CD14-positive monocyte (primary cell): ENCODE data around the gene ABCG1. TPM values are rescaled to one million over a fixed set of nuclear protein-coding genes. Genes with fewer than 3 reads are reported as not detected.

Experiments used
- DNase-seq, 3 donors: peaks; one replicate each; pipeline ENCODE4 v3.0.0-alpha.2; 2011 to 2022
- H2AFZ ChIP-seq: 2 replicates; pipeline ENCODE4 v1.6.0; 2012; ENCODE audit warnings: mild to moderate bottlenecking, low read depth, low read length, inconsistent platforms; ENCODE audit not compliant: insufficient read depth, poor library complexity, severe bottlenecking
- H3K27ac ChIP-seq, 2 donors: 1 replicate in 1 of 2; 2 replicates in 1 of 2; pipeline ENCODE4 v1.5.1; 2012 to 2013; ENCODE audit warnings: low read length in 2 of 2, control low read depth in 1 of 2, inconsistent platforms in 1 of 2, low read depth in 1 of 2, mild to moderate bottlenecking in 1 of 2
- H3K27me3 ChIP-seq, 2 donors: one replicate each; pipeline versions ENCODE4 v1.6.0 to v1.6.1; 2011 to 2013; ENCODE audit warnings: low read length in 2 of 2; ENCODE audit not compliant: control insufficient read depth in 2 of 2, insufficient read depth in 2 of 2
- H3K36me3 ChIP-seq, 2 donors: replicated peaks in 1 of 2; 1 replicate in 1 of 2; 2 replicates in 1 of 2; pipeline versions ENCODE4 v1.5.1 to v1.6.1; 2012 to 2013; ENCODE audit warnings: low read length in 2 of 2, control low read depth in 1 of 2, inconsistent platforms in 1 of 2, mild to moderate bottlenecking in 1 of 2; ENCODE audit not compliant: insufficient read depth in 2 of 2, control insufficient read depth in 1 of 2
- H3K4me1 ChIP-seq, 2 donors: 1 replicate in 1 of 2; 2 replicates in 1 of 2; pipeline versions ENCODE4 v1.5.1 to v1.6.1; 2012 to 2013; ENCODE audit warnings: low read length in 2 of 2, control low read depth in 1 of 2, inconsistent platforms in 1 of 2, mild to moderate bottlenecking in 1 of 2, moderate library complexity in 1 of 2; ENCODE audit not compliant: insufficient read depth in 2 of 2, control insufficient read depth in 1 of 2
- H3K4me2 ChIP-seq: replicated peaks from 2 replicates; pipeline ENCODE3; 2012; ENCODE audit warnings: low read length, moderate library complexity, mild to moderate bottlenecking; ENCODE audit not compliant: poor library complexity, severe bottlenecking; ENCODE audit errors: extremely low read depth
- H3K4me3 ChIP-seq, 3 experiments: fragments of 200-600 bp in 1 of 3; sonication (generic) in 1 of 3; replicated peaks in 1 of 3; 1 replicate in 2 of 3; 2 replicates in 1 of 3; pipeline ENCODE4 v1.5.1; 2011 to 2013; ENCODE audit warnings: low read length in 3 of 3, mild to moderate bottlenecking in 3 of 3, control low read depth in 2 of 3, low read depth in 2 of 3, inconsistent platforms in 1 of 3, moderate library complexity in 1 of 3
- H3K79me2 ChIP-seq: 2 replicates; pipeline ENCODE4 v1.6.0; 2012; ENCODE audit warnings: mild to moderate bottlenecking, control low read depth, inconsistent platforms, low read length, moderate library complexity; ENCODE audit not compliant: insufficient read depth
- H3K9ac ChIP-seq: 2 replicates; pipeline ENCODE4 v1.6.0; 2017; ENCODE audit warnings: low read length, mild to moderate bottlenecking; ENCODE audit not compliant: insufficient read depth, poor library complexity, severe bottlenecking
- H3K9me3 ChIP-seq, 2 donors: replicated peaks in 1 of 2; 1 replicate in 1 of 2; 2 replicates in 1 of 2; pipeline versions ENCODE4 v1.5.1 to v1.6.1; 2012 to 2013; ENCODE audit warnings: low read length in 2 of 2, control low read depth in 1 of 2; ENCODE audit not compliant: control insufficient read depth in 1 of 2, insufficient read depth in 1 of 2
- H4K20me1 ChIP-seq: 2 replicates; pipeline ENCODE4 v1.6.0; 2012; ENCODE audit warnings: mild to moderate bottlenecking, low read length, control low read depth, moderate library complexity; ENCODE audit not compliant: insufficient read depth
- H3K27ac Mint-ChIP-seq, 7 donors: one replicate each; pipeline ENCODE4 v1.8.0; 2020; ENCODE audit warnings: mild to moderate bottlenecking in 7 of 7, mixed read lengths in 7 of 7, moderate library complexity in 6 of 7, inconsistent platforms in 2 of 7
- H3K27me3 Mint-ChIP-seq, 3 donors: one replicate each; pipeline ENCODE4 v1.8.0; 2021 to 2022; ENCODE audit warnings: low read depth in 3 of 3, mild to moderate bottlenecking in 3 of 3, mixed read lengths in 3 of 3, moderate library complexity in 3 of 3, inconsistent platforms in 1 of 3
- H3K36me3 Mint-ChIP-seq, 2 donors: one replicate each; pipeline ENCODE4 v1.8.0; 2020; ENCODE audit warnings: mixed read lengths in 2 of 2, inconsistent platforms in 1 of 2, mild to moderate bottlenecking in 1 of 2
- H3K4me1 Mint-ChIP-seq: one replicate; pipeline ENCODE4 v1.8.0; 2020; ENCODE audit warnings: mild to moderate bottlenecking, mixed read lengths
- H3K4me3 Mint-ChIP-seq, 2 donors: one replicate each; pipeline ENCODE4 v1.8.0; 2020; ENCODE audit warnings: mild to moderate bottlenecking in 2 of 2, mixed read lengths in 2 of 2, moderate library complexity in 1 of 2
- H3K9me3 Mint-ChIP-seq, 7 donors: one replicate each; pipeline ENCODE4 v1.8.0; 2020 to 2022; ENCODE audit warnings: mixed read lengths in 7 of 7, mild to moderate bottlenecking in 6 of 7, moderate library complexity in 6 of 7, inconsistent platforms in 2 of 7
- CTCF ChIP-seq: fragments of 200-600 bp; IDR thresholded peaks from one replicate; pipeline ENCODE4 v1.8.0; 2022; ENCODE audit warnings: antibody characterized with exemption, mild to moderate bottlenecking
- WGBS: methylation state at CpG from one replicate; pipeline ENCODE4 v1.1.5; 2013; ENCODE audit warnings: missing lambda C conversion rate; ENCODE audit not compliant: insufficient coverage; 5-methylcytosine and 5-hydroxymethylcytosine counted together
- intact Hi-C, 2 donors: fragments of 100-400 bp; cut with micrococcal nuclease; formaldehyde crosslinking; loops; one replicate each; pipeline versions ENCODE4 v1.15.0 to v1.15.1; 2023
- polyA plus RNA-seq, 3 donors: library from polyadenylated mRNA; depleted of rRNA in 1 of 3; unstranded in 2 of 3; stranded (reverse) in 1 of 3; fragments of 300-500 nt in 2 of 3; fragments of >200 nt in 1 of 3; fragmentation: Illumina TruSeq in 2 of 3; gene quantifications; 1 replicate in 2 of 3; 2 replicates in 1 of 3; pipeline ENCODE4 v1.2.3, GENCODE V29; 2012 to 2021

ABCG1 gene
- polyA plus RNA-seq, 3 donors, result 3.0 to 5.2 (median 3.5) TPM

GRCh38 chr21:42295845-42296244 lies 76.9 kb downstream of the ABCG1 start:
- Mint-ChIP-seq H3K36me3 (peaks cover 2 to 21% of the 10 kb centered on the region in 2 donors), H3K27ac (peak overlapping the region in 1 of 7 donors; percentile 6), H3K4me1 (peaks cover 15% of the 10 kb centered on the region), H3K4me3 (no peak overlapping the region), H3K9me3 (peaks cover 0 to 1% (median 0%) of the 10 kb centered on the region in 7 donors), H3K27me3 (peaks cover 0 to 7% (median 0%) of the 10 kb centered on the region in 3 donors)
- peaks cover 13 to 16% of the 10 kb centered on the region in 2 donors for H3K4me1 ChIP-seq
- DNase-seq, result no peak
- no peak overlapping the region for H2AFZ ChIP-seq
- TF ChIP-seq CTCF, result no peak
- H3K4me2 ChIP-seq, result no peak overlapping the region
- no peaks in the 10 kb centered on the region for H3K36me3 ChIP-seq
- WGBS, result 93% methylated on average over 13 of the region's 15 CpGs
- H3K27ac ChIP-seq, result no peak overlapping the region
- no peaks in the 10 kb centered on the region for H3K79me2 ChIP-seq
- no peaks in the 10 kb centered on the region for H4K20me1 ChIP-seq
- intact Hi-C loops, result no loop called here
- no peaks in the 10 kb centered on the region for H3K9me3 ChIP-seq
- H3K4me3 ChIP-seq, result no peak overlapping the region
- H3K27me3 ChIP-seq, result no peaks in the 10 kb centered on the region
- no peak overlapping the region for H3K9ac ChIP-seq

GRCh38 chr21:42296501-42296900 lies 77.6 kb downstream of the ABCG1 start:
- Histone ChIP-seq H2AFZ (no peak overlapping the region), H3K4me3 (no peak overlapping the region), H4K20me1 (no peaks in the 10 kb centered on the region), H3K9me3 (no peaks in the 10 kb centered on the region), H3K4me1 (peaks cover 12 to 16% of the 10 kb centered on the region in 2 donors), H3K27me3 (no peaks in the 10 kb centered on the region), H3K9ac (no peak overlapping the region), H3K79me2 (no peaks in the 10 kb centered on the region), H3K27ac (no peak overlapping the region), H3K36me3 (no peaks in the 10 kb centered on the region), H3K4me2 (no peak overlapping the region)
- Mint-ChIP-seq H3K27ac (no peak overlapping the region), H3K27me3 (peaks cover 1 to 7% (median 2%) of the 10 kb centered on the region in 3 donors), H3K9me3 (peaks cover 0 to 1% (median 0%) of the 10 kb centered on the region in 7 donors), H3K4me1 (peaks cover 12% of the 10 kb centered on the region), H3K4me3 (no peak overlapping the region), H3K36me3 (peaks cover 2 to 19% of the 10 kb centered on the region in 2 donors)
- TF ChIP-seq CTCF, result no peak
- intact Hi-C loops, result no loop called here
- DNase-seq, result no peak
- 30% methylated on average over 2 of the region's 7 CpGs for WGBS
